HFF-Myc (cell line): ENCODE results near the gene MYL10.

Experiments used
- DNase-seq: peaks from one replicate; pipeline ENCODE4 v3.0.0-alpha.2; 2011; ENCODE audit warnings: low read depth; ENCODE audit errors: extremely low read depth
- H3K4me3 ChIP-seq: replicated peaks from 2 replicates; pipeline ENCODE4 v1.5.1; 2011; ENCODE audit warnings: low read depth, mild to moderate bottlenecking, control low read depth, low read length
- CTCF ChIP-seq: IDR thresholded peaks from 2 replicates; pipeline ENCODE4 v1.5.1; 2012; ENCODE audit warnings: mild to moderate bottlenecking, low read depth, low read length, control low read depth; ENCODE audit errors: missing control alignments

The MYL10 gene

DNA sequence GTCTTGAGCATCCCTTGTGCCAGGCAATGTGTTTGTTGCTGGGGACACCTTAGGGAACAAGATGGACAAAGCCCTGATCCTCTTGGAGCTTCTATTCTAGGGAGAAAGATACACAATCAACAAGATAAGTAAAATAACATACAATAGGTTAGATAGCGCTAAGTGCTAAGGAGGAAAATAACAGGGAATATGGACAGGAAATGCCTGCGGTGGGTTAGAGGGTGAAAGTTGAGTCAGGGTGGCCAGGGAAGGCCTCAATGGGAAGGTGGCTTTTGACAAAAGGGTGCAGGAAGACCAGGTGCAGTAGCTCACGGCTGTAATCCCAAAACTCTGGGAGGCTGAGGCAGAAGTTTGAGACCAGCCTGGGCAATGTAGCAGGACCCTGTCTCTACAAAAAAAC is 38.3 kb upstream of the MYL10 start:
- H3K4me3 ChIP-seq: no peak overlapping the region
- TF ChIP-seq CTCF: no peak
- no peak for DNase-seq

GRCh38 chr7:101666741-101667140 is 37.6 kb upstream of the MYL10 start:
- no peak overlapping the region for H3K4me3 ChIP-seq
- DNase-seq: peak; percentile 39
- TF ChIP-seq CTCF: no peak

DNA sequence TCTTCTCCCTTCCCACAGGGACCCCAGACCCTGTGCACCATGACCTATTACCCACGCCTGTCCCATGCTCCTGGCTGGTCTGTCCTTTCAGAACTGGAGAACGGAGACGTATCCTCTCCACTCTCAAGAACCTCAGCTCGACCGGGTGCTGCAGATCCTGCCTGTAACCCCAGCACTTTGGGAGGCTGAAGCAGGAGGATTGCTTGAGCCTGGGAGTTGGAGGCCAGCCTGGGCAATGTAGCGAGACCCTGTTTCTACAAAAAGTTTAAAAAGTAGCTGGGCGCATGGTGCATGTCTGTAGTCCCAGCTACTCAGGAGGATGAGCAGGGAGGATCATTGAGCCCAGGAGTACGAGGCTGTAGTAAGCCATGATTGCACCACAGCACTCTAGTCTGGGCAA is 37.2 kb upstream of the MYL10 start:
- no peak for DNase-seq
- no peak for TF ChIP-seq CTCF
- no peak overlapping the region for H3K4me3 ChIP-seq

- no peak for DNase-seq
- no peak for TF ChIP-seq CTCF
- H3K4me3 ChIP-seq: no peak overlapping the region
Measured at GRCh38 chr7:101664893-101665471, 35.9 kb upstream of the MYL10 start.

DNA sequence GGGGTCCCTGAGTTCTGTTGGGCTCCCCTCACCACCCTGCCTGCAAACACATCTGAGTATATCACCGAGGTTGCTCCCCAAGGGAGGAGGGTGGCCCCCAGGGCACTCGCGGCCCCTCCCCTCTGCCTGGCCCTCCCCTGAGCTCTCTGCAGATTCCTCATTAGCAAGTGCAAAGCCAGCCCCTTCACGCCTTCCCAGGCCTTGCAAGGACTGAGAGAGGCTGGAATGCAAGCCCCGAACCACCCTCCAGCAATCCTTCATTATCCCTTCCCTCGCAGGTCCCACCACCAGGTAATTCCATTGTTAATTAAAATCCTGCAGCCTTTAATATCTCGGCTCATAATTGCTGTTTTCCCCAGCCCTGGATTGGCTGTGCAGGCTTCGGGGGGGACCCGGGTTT is 35.3 kb upstream of the MYL10 start:
- no peak overlapping the region for H3K4me3 ChIP-seq
- DNase-seq: no peak
- TF ChIP-seq CTCF: no peak

DNA sequence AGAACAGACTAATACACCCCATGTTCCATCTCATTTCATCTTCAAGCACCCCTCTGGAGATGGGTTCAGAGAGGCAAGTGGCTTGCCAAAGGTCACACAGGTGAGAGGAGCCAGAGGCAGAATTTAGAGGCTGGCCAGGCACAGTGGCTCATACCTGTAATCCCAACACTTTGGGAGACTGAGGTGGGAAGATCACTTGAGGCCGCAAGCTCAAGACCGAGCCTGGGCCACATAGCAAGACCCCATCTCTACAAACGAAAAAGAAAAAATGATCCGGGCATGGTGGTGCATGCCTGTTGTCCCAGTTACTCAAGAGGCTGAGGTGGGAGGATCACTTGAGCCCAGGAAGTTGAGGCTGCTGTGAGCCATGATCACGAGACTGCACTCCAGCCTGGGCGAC is 34.7 kb upstream of the MYL10 start:
- no peak for TF ChIP-seq CTCF
- DNase-seq: no peak
- H3K4me3 ChIP-seq: no peak overlapping the region

DNA sequence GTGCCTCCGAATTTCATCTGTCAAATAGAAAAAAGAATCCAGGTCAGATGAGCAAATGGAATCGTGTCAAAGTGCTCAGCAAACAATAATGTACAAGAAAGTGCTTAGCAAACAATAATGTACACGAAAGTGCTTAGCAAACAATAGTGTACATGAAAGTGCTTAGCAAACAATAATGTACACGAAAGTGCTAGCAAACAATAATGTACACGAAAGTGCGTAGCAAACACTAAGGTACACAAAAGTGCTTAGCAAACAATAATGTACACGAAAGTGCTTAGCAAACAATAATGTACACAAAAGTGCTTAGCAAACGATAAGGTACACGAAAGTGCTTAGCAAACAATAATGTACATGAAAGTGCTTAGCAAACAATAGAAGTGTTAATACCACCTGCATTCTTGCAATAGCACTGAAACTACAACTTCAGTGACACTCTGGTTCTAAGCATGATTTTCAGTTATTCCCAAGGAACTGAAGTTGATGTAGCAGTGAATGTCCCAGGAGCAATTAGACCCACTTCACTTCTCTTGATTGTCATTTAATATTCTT is 33.4 kb upstream of the MYL10 start:
- no peak for DNase-seq
- no peak overlapping the region for H3K4me3 ChIP-seq
- no peak for TF ChIP-seq CTCF
